HG03103 (cell line): Measurements from ENCODE around the gene TPP2.

Source experiments
- ATAC-seq: cut with Tn5 transposase; IDR thresholded peaks from one replicate; pipeline ENCODE4 v1.9.1; 2021; ENCODE audit warnings: low read depth; ENCODE audit not compliant: unreplicated experiment

The TPP2 gene

GRCh38 chr13:102709536-102709935, 112.8 kb downstream of the TPP2 start:
- no peak for ATAC-seq

- ATAC-seq: no peak
Observed at GRCh38 chr13:102710261-102710679, 113.5 kb downstream of the TPP2 start.

- ATAC-seq: no peak
Observed at GRCh38 chr13:102715447-102715846, 118.7 kb downstream of the TPP2 start.

GRCh38 chr13:102718746-102719145, 122.0 kb downstream of the TPP2 start:
- no peak for ATAC-seq

- ATAC-seq: no peak
Observed at GRCh38 chr13:102721800-102722231, 125.0 kb downstream of the TPP2 start.

- no peak for ATAC-seq
Observed at GRCh38 chr13:102724923-102725322, 128.1 kb downstream of the TPP2 start.

- no peak for ATAC-seq
Observed at GRCh38 chr13:102726430-102726829, 129.6 kb downstream of the TPP2 start.
